ENCODE data around the gene HAT1.

- TF ChIP-seq CTCF (IDR thresholded peaks at IDR 0.05 in 8 of 11, conservative IDR thresholded peaks at IDR 0.05 in 3 of 11) (no peak), POLR2A (IDR thresholded peaks at IDR 0.05) (no peak), POLR2AphosphoS5 (IDR thresholded peaks at IDR 0.05) (no peak)
Observed at GRCh38 chr2:171996021-171996420, 73.8 kb downstream of the HAT1 start.
